ENCODE data around the gene TBC1D12.

GRCh38 chr10:94489976-94490788 is 87.8 kb downstream of the TBC1D12 start:
- TF ChIP-seq CTCF (IDR thresholded peaks at IDR 0.05) (no peak), POLR2A (IDR thresholded peaks at IDR 0.05) (no peak), POLR2AphosphoS5 (IDR thresholded peaks at IDR 0.05) (no peak), EP300 (IDR thresholded peaks at IDR 0.05) (no peak)

All from stomach (tissue), 4 donors.